Measurements from ENCODE around the gene ART1. TPM values are rescaled to one million over a fixed set of nuclear protein-coding genes. Genes with fewer than 3 reads are reported as not detected.

Gene ART1
- total RNA-seq, 1 donor from 2014 or later, result 0.16 TPM

Small RNAs within 50 kb of the gene (small RNA-seq; reads per million reads assigned to genes)
- gene RF00019, result not detected

Other genes with a start within 250 kb of the ART1 start
- gene ART5, start 3.1 kb upstream of the ART1 start, total RNA-seq, result 0.62 TPM
- gene CHRNA10, start 26.3 kb downstream of the ART1 start, total RNA-seq, result not detected
- 72.1 TPM for gene NUP98, start 152.4 kb downstream of the ART1 start, total RNA-seq
- 9.4 TPM for gene PGAP2, start 163.4 kb downstream of the ART1 start, total RNA-seq
- 2.0 TPM for gene RHOG, start 195.8 kb downstream of the ART1 start, total RNA-seq
- gene STIM1, start 210.5 kb downstream of the ART1 start, total RNA-seq, result 12.3 TPM

All from occipital lobe (tissue), 2 donors.